ENCODE measurements around the gene ARFIP1. TPM values are rescaled to one million over a fixed set of nuclear protein-coding genes. Genes with fewer than 3 reads are reported as not detected.

The ARFIP1 gene
- total and polyA plus RNA-seq, 2 of the 8 experiments (the other 6 are each of a cell fraction or from before 2014, with no cell fraction given) = 13.5 to 38.0 TPM

DNA sequence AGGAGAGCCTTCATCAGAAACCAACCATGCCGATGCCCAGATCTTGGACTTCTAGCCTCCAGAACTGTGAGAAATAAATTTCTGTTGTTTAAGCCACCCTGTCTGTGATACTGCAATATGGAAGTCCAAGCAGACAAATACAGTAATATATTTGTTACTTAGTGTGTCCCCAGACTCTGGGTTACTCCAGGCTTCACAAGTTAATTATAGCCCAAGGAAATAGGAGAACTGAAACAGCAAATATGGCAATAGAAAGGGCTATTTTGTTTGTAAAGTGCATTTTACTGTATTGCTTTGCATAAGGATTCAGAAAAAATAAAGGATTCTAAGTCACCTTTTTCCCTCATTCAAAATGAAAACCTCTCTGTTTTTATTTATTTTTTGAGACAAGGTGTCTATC, 16.0 kb upstream of the ARFIP1 start:
- no peak overlapping the region for H3K4ac ChIP-seq (replicated peaks; ENCODE audit: insufficient read length, low read depth, low read length)
- no peak overlapping the region for H4K91ac ChIP-seq (replicated peaks; ENCODE audit: insufficient read length, low read length)
- H3K79me2 ChIP-seq (ENCODE audit: control insufficient read depth in 1 of 2, insufficient read depth in 2 of 2, low read length in 2 of 2) = no peaks in the 10 kb centered on the region
- no peak overlapping the region for H3K56ac ChIP-seq (replicated peaks; ENCODE audit: insufficient read length, low read depth, low read length)
- H3K9me3 ChIP-seq (ENCODE audit: insufficient read depth in 2 of 2, low read depth in 1 of 2, low read length in 1 of 2) = peaks cover 0 to 10% of the 10 kb centered on the region in 2 experiments; a peak in 1 of 4 replicates
- no peak overlapping the region for H2BK120ac ChIP-seq (replicated peaks; ENCODE audit: low read depth, low read length)
- no peak overlapping the region for H3K27ac ChIP-seq (ENCODE audit: low read depth, low read length)
- ChIA-PET POLR2A (ENCODE audit: partially characterized antibody) (no interaction called here), CTCF (ENCODE audit: partially characterized antibody) (no interaction called here)
- peak overlapping the region in 1 of 2 experiments; percentile 14; a peak in 1 of 4 replicates for H3K4me2 ChIP-seq (ENCODE audit: insufficient read depth in 1 of 2, low read depth in 2 of 2, low read length in 2 of 2)
- H4K5ac ChIP-seq (ENCODE audit: insufficient read length, low read depth, low read length) = no peak overlapping the region
- DNase-seq (ENCODE audit: low read depth in 1 of 2, low spot score in 2 of 2) = no peak
- no peak overlapping the region for H3K9ac ChIP-seq (replicated peaks in 1 of 4; ENCODE audit: extremely low read depth in 1 of 4, low read depth in 3 of 4, low read length in 3 of 4)
- no peak overlapping the region for H3K18ac ChIP-seq (ENCODE audit: extremely low read depth, low read length)
- no peak overlapping the region for H2BK5ac ChIP-seq (ENCODE audit: low read depth, low read length)
- 83% methylated on average over 1 of the region's 1 CpG; no CpG with 5 or more reads in 1 of the 2 experiments for WGBS, 2 experiments (ENCODE audit: extremely low coverage in 1 of 2, insufficient coverage in 1 of 2, insufficient read length in 1 of 2, insufficient replicate concordance in 2 of 2, low coverage in 1 of 2, low lambda C conversion rate in 2 of 2, missing lambda C conversion rate in 1 of 2)
- no peak overlapping the region for H2AK5ac ChIP-seq (ENCODE audit: low read depth, low read length)
- no peaks in the 10 kb centered on the region for H3K27me3 ChIP-seq (replicated peaks in 1 of 4; ENCODE audit: control insufficient read depth in 3 of 4, extremely low read depth in 1 of 4, insufficient read depth in 3 of 4, low read length in 3 of 4)
- H3K14ac ChIP-seq (ENCODE audit: insufficient read length) = no peak overlapping the region
- no peak for FAIRE-seq
- H3K23ac ChIP-seq (ENCODE audit: insufficient read length) = no peak overlapping the region
- H3K36me3 ChIP-seq (ENCODE audit: control insufficient read depth in 2 of 4, insufficient read depth in 4 of 4, low read length in 3 of 4) = 0 out of 8 replicates have a peak, but pooled peaks cover 0 to 5% (median 0%) of the 10 kb centered on the region in 4 experiments
- no peaks in the 10 kb centered on the region for H3K23me2 ChIP-seq (ENCODE audit: low read depth, low read length)
- no peak overlapping the region for H4K8ac ChIP-seq (ENCODE audit: extremely low read depth, insufficient read depth, low read length)
- H3K4me1 ChIP-seq (replicated peaks in 1 of 4; ENCODE audit: control insufficient read depth in 3 of 4, insufficient read depth in 4 of 4, low read length in 3 of 4) = peaks cover 0 to 4% (median 0%) of the 10 kb centered on the region in 4 experiments; a peak in 2 of 7 replicates
- H2BK20ac ChIP-seq (ENCODE audit: low read length) = no peak overlapping the region
- H3K79me1 ChIP-seq (ENCODE audit: low read depth, low read length) = no peaks in the 10 kb centered on the region
- H2BK12ac ChIP-seq (ENCODE audit: low read depth, low read length) = no peak overlapping the region
- H3K4me3 ChIP-seq (ENCODE audit: extremely low read depth in 1 of 4, insufficient read depth in 2 of 4, low read depth in 3 of 4, low read length in 4 of 4) = no peak overlapping the region
- H2AFZ ChIP-seq (ENCODE audit: low read length) = no peak overlapping the region
- H2BK15ac ChIP-seq (ENCODE audit: low read length) = no peak overlapping the region
- H4K20me1 ChIP-seq (replicated peaks in 1 of 2; ENCODE audit: control insufficient read depth in 1 of 2, insufficient read depth in 2 of 2, low read length in 2 of 2) = no peaks in the 10 kb centered on the region
- TF ChIP-seq FOSL1 (IDR thresholded peaks at IDR 0.05; ENCODE audit: insufficient read depth, low read depth, low read length) (no peak), MAFK (IDR thresholded peaks at IDR 0.05; ENCODE audit: low read depth, low read length) (no peak), TAF7 (optimal IDR thresholded peaks at IDR 0.05; ENCODE audit: borderline replicate concordance, low read depth, low read length) (no peak), TBP (IDR thresholded peaks at IDR 0.05; ENCODE audit: low read depth, low read length) (no peak), SP4 (IDR thresholded peaks at IDR 0.05; ENCODE audit: low read length) (no peak), POU5F1 (IDR thresholded peaks at IDR 0.05; ENCODE audit: low read depth, low read length) (no peak), SUZ12 (IDR thresholded peaks at IDR 0.05; ENCODE audit: low read length) (no peak), KDM5A (IDR thresholded peaks at IDR 0.05; ENCODE audit: low read length) (no peak), SIX5 (IDR thresholded peaks at IDR 0.05; ENCODE audit: low read depth, low read length) (no peak), EP300 (IDR thresholded peaks at IDR 0.05; ENCODE audit: borderline replicate concordance in 1 of 2, low read depth in 2 of 2, low read length in 2 of 2) (no peak), PHF8 (conservative IDR thresholded peaks at IDR 0.05; ENCODE audit: low read depth, low read length) (no peak), RNF2 (IDR thresholded peaks at IDR 0.05; ENCODE audit: borderline replicate concordance, low read depth, low read length, missing control alignments, poor library complexity, severe bottlenecking) (no peak), GTF2F1 (IDR thresholded peaks at IDR 0.05; ENCODE audit: borderline replicate concordance, low read depth, low read length) (no peak), SP1 (IDR thresholded peaks at IDR 0.05; ENCODE audit: low read depth, low read length) (no peak)
